ENCODE results near the gene CLK3. TPM values are rescaled to one million over a fixed set of nuclear protein-coding genes. Genes with fewer than 3 reads are reported as not detected.

CLK3 gene
- total and polyA plus RNA-seq, 2 of the 13 experiments (the other 11 are each of a cell fraction or from before 2014, with no cell fraction given), result 41.5 to 82.0 TPM

DNA sequence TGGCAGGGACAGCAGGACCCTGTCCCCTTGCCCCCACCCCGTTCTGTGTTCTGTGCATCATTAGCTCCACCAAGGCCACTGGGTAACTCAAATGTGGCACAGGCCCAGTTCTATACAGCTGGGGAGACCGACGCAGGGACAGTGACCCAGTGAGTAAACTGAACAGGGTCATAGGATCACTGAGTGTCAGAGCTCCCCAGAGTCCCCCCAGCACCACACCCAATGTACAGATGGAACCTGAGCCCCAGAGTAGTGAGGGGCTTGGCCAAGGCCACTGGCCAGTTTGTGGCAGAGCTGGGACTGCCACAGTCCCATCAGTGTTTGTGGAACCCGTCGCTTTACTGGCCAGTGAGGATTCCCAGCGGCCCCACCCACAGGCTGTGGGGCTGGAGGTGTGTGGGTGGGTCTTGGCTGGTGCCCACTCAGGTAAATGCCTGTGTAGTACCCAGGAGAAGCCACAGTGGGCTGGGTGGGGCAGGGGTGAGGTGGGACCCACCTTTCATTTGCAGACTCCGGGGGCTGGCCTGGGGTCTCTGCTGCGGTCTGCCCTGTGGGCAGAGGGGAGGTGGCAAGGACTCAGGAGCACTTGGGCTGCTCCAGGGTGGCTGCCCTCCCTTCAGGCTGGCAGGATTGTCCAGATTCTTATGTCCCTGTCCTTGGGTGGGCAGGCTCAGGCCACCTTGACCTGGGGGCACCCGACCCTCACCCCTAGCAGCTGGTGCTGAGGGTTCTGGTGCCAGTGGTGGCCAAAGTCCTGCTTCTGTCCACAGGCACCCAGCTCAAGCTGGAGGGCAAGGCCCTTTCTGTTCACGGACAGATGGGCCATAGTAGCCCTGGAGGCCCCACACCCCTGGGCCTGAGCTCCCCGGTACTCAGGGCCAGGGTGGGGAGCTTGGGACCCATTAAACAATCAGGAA is 11.6 kb upstream of the CLK3 start (continued):
- TF ChIP-seq, protein P1, sequence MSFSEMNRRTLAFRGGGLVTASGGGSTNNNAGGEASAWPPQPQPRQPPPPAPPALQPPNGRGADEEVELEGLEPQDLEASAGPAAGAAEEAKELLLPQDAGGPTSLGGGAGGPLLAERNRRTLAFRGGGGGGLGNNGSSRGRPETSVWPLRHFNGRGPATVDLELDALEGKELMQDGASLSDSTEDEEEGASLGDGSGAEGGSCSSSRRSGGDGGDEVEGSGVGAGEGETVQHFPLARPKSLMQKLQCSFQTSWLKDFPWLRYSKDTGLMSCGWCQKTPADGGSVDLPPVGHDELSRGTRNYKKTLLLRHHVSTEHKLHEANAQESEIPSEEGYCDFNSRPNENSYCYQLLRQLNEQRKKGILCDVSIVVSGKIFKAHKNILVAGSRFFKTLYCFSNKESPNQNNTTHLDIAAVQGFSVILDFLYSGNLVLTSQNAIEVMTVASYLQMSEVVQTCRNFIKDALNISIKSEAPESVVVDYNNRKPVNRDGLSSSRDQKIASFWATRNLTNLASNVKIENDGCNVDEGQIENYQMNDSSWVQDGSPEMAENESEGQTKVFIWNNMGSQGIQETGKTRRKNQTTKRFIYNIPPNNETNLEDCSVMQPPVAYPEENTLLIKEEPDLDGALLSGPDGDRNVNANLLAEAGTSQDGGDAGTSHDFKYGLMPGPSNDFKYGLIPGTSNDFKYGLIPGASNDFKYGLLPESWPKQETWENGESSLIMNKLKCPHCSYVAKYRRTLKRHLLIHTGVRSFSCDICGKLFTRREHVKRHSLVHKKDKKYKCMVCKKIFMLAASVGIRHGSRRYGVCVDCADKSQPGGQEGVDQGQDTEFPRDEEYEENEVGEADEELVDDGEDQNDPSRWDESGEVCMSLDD (CRISPR knock-in tag; IDR thresholded peaks at IDR 0.05; ENCODE audit: borderline replicate concordance), result no peak
- TF ChIP-seq FOXK1 (CRISPR knock-in tag; IDR thresholded peaks at IDR 0.05; ENCODE audit: borderline replicate concordance, low read depth), result no peak
- TF ChIP-seq TBX3 (IDR thresholded peaks at IDR 0.05; ENCODE audit: borderline replicate concordance), result no peak
- no peak for TF ChIP-seq POLR2AphosphoS5 (IDR thresholded peaks at IDR 0.05; ENCODE audit: low read depth, low read length)
- TF ChIP-seq, protein P2, sequence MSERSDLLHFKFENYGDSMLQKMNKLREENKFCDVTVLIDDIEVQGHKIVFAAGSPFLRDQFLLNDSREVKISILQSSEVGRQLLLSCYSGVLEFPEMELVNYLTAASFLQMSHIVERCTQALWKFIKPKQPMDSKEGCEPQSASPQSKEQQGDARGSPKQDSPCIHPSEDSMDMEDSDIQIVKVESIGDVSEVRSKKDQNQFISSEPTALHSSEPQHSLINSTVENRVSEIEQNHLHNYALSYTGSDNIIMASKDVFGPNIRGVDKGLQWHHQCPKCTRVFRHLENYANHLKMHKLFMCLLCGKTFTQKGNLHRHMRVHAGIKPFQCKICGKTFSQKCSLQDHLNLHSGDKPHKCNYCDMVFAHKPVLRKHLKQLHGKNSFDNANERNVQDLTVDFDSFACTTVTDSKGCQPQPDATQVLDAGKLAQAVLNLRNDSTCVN (CRISPR knock-in tag; IDR thresholded peaks at IDR 0.05; ENCODE audit: borderline replicate concordance), result no peak
- no peak for TF ChIP-seq ZBTB21 (CRISPR knock-in tag; IDR thresholded peaks at IDR 0.05)
- TF ChIP-seq, protein P3, sequence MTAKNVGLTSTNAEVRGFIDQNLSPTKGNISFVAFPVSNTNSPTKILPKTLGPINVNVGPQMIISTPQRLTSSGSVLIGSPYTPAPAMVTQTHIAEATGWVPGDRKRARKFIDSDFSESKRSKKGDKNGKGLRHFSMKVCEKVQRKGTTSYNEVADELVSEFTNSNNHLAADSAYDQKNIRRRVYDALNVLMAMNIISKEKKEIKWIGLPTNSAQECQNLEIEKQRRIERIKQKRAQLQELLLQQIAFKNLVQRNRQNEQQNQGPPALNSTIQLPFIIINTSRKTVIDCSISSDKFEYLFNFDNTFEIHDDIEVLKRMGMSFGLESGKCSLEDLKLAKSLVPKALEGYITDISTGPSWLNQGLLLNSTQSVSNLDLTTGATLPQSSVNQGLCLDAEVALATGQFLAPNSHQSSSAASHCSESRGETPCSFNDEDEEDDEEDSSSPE (CRISPR knock-in tag; IDR thresholded peaks at IDR 0.05), result no peak
- no peak for TF ChIP-seq NRL (CRISPR knock-in tag; IDR thresholded peaks at IDR 0.05; ENCODE audit: borderline replicate concordance)
